ENCODE data around the gene SMCO2.

GRCh38 chr12:27472604-27473003 lies 26.1 kb downstream of the SMCO2 start:
- TF ChIP-seq CTCF (IDR thresholded peaks at IDR 0.05) (no peak), POLR2A (IDR thresholded peaks at IDR 0.05) (no peak), POLR2AphosphoS5 (IDR thresholded peaks at IDR 0.05) (no peak)

Data from prostate gland (tissue), 2 donors.